GM19328 (cell line): ENCODE results near the gene HTT.

Experiments
- ATAC-seq: cut with Tn5 transposase; IDR thresholded peaks from one replicate; pipeline ENCODE4 v1.9.1; 2021; ENCODE audit warnings: mild to moderate bottlenecking, moderate library complexity; ENCODE audit not compliant: unreplicated experiment

HTT gene

GRCh38 chr4:3215256-3215655 is 140.8 kb downstream of the HTT start:
- ATAC-seq: no peak

GRCh38 chr4:3215733-3216132 is 141.3 kb downstream of the HTT start:
- no peak for ATAC-seq

- no peak for ATAC-seq
Observed at GRCh38 chr4:3217266-3217665, 142.8 kb downstream of the HTT start.

GRCh38 chr4:3217771-3218170 is 143.3 kb downstream of the HTT start:
- ATAC-seq: no peak

- ATAC-seq: no peak
Observed at GRCh38 chr4:3218824-3219760, 144.6 kb downstream of the HTT start.

- no peak for ATAC-seq
Observed at GRCh38 chr4:3219761-3220475, 145.4 kb downstream of the HTT start.

- no peak for ATAC-seq
Observed at GRCh38 chr4:3220476-3221183, 146.1 kb downstream of the HTT start.

GRCh38 chr4:3221184-3221494 is 146.7 kb downstream of the HTT start:
- no peak for ATAC-seq

- ATAC-seq: no peak
Observed at GRCh38 chr4:3221996-3222395, 147.5 kb downstream of the HTT start.

GRCh38 chr4:3223346-3223745 is 148.9 kb downstream of the HTT start:
- ATAC-seq: no peak

GRCh38 chr4:3223956-3224748 is 149.7 kb downstream of the HTT start:
- no peak for ATAC-seq

GRCh38 chr4:3225071-3225850 is 150.8 kb downstream of the HTT start:
- no peak for ATAC-seq

- no peak for ATAC-seq
Observed at GRCh38 chr4:3225936-3226335, 151.5 kb downstream of the HTT start.

- ATAC-seq: no peak
Observed at GRCh38 chr4:3226467-3226866, 152.0 kb downstream of the HTT start.

GRCh38 chr4:3226944-3227343 is 152.5 kb downstream of the HTT start:
- no peak for ATAC-seq

GRCh38 chr4:3227878-3228675 is 153.6 kb downstream of the HTT start:
- ATAC-seq: no peak

GRCh38 chr4:3228881-3229280 is 154.4 kb downstream of the HTT start:
- no peak for ATAC-seq

- no peak for ATAC-seq
Observed at GRCh38 chr4:3229328-3229727, 154.8 kb downstream of the HTT start.

- ATAC-seq: no peak
Observed at GRCh38 chr4:3229964-3230363, 155.5 kb downstream of the HTT start.
